HG03521 (cell line): ENCODE results near the gene EN2.

ENCODE experiments used
- ATAC-seq: cut with Tn5 transposase; IDR thresholded peaks from one replicate; pipeline ENCODE4 v1.9.1; 2021; ENCODE audit warnings: mild to moderate bottlenecking, moderate library complexity; ENCODE audit not compliant: unreplicated experiment

EN2 gene

DNA sequence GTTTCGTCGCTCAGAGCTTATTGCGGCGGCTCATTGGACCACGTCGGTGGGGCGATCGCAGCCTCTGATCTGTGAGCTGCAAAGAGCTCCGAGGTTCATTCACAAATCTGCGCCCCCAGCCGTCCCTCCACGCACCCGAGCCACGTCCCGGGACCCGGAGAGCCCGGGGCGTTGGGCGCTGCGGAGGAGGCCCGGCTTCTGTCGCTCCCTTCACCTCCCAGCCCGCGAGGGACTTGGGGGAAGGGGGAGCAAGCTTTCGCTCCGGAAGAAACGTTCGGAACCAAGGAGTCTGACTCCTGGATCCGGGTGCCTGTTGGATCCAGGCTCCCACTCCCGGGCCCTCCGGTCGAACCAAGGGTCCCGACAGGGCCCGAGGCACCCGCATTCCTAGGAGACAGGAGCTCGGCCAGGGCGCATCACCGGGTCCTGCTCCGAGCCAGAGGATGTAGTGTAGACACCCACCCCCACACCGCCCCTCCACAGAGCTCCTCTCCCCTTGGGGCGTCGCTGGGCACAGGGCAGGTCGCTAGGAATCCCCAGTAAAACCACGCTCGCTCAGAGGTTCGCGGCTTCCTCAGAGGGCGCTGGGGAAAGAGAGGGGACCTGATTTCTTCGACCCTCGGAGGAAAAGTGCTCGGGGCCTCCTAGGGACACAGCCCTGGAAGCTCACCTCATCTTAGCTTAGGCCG, 7.9 kb upstream of the EN2 start:
- no peak for ATAC-seq

DNA sequence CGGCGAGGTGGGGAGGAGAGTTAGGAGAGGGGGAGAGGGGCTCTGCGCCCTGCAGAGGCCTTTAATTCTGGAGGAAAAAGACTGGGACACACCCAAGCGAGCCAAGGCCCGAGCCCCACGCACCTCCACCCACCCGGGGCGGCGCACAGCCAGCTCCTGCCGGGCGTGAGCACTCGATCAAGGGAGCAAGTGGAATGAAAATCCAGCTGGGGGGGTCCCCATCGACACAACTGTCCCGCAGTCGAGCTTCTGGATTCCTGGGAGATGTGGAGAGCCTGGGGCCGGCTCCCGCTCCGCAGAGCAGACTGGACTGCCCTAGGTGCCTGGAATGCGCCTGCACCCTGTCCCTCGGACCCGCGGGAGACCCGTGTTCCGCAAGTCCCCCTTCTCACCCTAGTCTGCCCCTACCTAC, 7.4 kb upstream of the EN2 start:
- ATAC-seq: no peak

DNA sequence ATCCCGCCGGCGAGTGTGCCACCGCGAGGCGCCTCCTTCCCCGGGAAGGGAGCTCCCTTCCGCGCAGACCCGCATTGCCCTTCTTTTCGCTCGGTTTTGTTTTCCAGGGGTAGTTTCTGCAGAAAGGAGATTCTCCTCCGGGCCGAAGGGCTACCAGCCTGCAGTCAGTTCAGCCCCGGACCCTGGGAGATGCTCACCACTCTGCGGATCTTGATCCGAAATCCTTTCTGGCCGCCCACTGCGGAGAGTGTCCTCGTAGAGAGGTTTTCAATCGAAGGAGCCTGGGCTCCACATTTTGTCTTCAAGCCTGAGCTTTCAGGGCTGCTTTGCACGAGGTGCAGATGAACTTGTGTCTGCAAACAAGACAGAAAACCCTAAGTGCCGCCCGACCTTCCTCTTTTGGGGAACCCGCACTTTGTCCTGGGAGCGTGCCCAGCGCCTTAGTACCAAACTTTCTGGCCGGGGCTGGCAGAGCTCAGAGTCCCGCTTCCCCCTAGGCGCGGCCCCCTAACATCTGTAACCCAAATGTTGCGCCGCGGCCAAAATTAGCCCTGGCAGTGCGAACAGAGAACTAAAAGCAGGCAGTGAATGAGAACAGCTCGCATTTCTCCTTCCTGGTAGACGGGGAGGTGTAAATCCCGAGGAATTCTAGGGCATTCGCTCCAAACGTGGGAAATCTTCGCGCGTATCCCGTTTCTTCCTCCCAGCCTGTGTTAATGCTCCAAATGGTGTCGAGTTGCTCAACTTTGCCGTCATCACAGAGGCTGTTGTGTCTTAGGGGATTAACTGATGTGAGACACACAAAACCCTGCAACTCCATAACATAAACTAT, 6.7 kb upstream of the EN2 start:
- ATAC-seq: no peak

DNA sequence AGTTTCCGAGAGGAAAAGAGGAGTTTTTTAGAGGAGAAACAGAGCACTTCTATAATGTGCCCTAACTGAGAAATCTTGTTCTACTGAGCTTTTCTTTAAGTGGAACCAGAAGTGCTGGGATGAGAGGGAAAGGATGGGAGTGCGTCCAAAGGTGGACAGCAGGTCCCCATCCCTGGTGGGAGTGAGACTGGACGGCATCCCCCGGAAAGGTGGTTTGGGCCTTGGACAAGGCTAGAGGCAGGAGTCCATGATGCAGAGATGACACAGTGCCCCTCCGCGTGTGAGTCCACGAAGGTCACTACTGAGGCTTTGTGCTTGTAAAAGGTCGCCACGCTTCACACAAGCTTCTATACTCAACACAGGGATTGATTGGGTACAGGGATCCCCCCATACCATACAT, 6.1 kb upstream of the EN2 start:
- no peak for ATAC-seq

DNA sequence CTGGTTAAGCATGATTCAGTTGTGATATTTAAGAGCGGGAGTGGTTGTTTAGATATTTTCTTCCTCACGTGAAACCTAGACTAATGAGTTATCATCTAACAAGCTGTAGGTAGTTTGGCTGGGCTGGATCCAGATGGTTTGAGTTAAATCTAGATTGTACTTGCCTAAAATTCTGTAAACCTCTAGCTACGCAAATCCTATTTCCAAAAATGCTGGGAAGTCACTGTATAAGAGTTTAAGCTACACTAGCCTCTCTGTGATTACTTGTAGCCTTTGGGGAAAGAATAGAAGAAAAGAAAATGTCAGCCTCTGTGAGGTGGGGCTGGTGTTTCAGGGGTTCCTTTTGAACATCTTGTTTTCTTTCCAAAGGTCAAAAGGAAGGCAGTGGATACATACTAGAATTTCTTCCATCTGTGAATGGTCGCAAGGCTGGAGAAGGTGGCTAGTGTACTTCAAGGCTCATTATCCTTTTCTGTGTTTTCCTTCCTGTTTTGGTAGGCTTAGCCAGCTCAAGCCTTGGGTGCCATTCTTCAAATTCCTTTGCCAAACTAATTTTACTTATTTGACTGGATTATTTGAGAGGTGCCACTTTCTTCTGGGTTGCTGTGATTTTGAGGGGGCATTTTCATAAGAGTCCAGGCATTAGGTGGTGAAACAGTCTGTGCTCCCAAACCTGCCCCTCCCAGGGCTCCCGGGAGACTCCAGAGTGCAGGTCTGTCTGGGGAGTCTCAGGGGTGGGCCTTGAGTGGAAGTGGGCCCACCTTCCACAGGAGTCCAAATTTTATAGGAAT, 5.2 kb upstream of the EN2 start:
- ATAC-seq: no peak

DNA sequence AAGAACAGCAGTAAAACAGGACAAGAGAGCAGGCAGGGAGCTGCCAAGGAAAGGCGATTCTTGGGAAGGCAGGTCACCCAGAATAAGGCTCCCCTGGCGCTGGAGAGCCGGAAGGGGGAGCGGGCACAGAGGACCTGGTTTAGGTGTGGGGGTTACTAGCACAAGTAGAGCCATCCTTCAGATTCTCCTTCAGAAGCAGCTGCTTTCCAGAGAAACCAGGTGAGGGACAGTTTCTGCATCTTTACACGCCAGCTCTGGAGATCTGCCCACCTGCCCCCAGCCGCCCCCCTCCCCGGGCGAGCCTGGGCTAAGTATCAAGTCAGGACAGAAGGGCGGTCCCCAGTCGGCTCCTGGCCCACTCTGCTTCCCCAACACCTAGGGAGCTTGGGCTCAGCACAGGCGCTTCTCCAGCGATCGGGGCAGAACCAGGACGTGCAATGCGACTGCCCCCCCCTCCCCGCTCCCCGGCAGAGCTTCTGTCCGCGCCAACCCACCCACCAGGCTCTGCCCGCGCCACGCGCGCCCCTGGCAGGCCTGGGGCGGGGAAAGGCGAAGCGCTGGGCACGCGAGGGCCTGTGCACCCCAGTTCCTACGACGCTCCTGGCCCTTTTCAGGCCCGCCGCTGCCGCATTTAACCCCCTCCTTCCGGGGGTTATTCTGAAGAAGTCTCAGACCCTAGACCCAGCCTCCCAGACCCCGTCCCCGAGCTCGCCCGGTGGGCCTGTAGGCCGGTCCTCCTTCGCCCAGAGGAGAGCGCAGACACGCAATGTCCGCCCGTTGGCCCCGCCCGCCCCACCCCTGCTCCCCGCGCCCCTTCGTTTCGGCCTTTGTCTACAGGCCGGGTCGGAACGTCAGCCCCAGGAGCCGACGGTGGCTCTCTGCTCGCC, 4.4 kb upstream of the EN2 start:
- no peak for ATAC-seq

DNA sequence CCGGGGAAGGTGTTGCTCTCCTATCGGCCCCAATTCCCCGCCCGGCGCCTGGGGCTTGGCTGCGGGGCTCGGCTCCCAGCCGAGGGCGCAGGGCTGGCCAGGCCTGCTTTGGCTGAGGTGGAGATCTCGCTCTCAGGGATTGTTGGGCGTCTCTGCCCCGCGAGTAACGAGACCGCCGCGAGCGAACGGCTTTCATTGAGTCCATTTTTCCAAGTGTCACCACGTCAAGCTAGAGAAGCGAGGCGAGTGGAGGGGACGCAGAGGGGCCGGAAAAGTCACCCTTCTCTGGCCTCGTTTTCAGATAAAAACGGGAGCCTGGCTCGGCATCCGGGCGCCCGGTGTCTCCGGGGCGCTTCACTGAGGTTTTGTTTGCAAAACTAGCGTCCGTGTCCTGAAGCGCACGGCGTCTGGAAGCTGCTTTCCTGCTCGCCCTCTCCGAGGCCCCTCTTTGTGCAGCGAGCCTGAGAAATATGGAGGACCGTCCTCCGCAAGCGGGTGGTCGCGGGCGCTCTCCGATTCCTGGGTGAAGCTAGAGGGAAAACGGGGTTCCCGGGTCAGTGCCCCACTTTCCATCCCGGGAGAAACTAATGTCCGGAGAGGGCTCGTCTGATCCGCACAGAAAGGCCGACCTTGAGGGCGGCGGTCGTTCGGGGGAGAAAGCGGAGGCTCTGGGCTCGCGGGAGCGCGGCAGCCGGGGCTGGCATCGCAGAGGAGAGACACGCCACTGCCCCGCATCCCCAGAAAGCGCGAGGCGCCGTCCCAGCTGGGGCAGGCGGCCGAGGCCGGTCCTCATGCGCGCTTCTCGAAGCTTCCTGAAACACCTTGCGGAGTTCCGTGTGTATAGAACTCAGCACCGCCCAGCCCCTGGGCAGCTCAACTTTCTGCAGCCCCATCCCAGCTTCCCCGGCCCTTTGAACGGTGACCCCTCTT, 3.5 kb upstream of the EN2 start:
- no peak for ATAC-seq

DNA sequence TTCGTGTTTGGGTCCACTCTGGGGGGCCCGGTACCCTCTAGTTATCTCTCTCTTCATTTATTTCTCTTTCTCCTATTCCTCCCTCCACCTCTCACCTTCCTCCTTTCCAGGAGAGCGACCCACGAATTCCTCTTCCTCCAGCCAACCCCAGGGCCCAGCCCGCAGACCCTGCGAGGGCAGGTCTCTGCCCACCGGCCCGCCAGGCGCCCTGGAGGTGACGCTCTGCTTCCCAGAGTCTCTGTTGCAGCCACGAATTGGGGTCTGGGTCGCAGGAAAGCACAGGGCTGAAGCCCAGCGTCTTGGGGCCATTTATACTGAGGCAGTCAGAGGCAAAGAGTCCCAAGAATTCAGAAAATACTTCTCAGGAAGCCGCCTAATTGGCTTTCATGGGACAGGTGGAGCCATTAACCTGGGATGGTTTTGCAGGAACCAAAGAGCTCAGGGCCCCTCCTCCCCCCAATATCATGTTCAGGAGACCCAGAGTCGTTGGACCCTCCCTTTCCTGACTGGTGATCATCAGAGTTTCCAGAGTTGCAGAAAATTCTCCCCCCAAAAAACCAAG, 2.7 kb upstream of the EN2 start:
- ATAC-seq: no peak

DNA sequence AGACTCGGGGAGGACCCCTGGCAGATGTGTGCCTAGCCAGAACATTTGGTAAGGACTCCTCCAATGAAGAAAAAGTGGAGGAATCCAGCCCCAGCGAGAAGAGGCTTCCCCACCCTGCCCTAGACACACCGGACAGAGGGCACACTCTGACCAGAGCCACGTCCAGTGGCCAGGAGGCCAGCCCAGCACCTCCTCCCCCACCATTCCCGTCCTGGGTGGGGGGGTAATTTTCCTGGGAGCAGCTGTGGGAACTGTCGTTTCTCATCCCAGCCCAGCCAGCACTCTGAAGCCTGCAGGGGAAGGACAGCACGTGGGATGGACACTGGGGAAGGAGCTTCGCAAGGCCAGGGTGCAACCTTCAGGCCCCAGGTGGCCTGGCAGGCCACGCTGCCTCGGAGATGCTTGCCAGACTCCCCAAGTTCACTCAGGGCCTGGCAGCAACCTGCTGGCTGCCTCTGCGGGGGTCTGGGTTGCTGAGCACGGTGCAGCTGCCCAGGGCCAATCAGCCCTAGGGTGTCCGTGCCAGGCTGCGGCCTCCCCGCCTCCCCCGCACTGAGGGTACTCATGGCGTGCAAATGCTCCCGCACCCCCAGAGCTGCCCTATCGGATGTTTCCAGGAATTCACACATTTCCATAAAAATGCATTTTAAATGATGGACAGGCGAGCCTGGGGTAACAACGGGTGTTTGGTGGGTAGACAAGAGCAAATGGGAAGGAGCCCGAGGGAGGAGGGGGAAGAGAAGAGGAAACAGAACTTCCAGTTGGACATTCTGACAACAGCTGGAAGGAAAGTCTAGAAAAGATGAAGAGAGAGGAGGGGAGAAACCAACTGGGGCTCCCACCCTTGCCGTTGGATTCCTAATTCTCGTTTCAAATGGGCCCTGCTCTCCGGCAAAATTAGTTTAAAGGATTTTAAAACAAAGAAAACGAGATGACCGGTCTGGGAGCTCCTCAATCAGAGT, 1.9 kb upstream of the EN2 start:
- no peak for ATAC-seq

DNA sequence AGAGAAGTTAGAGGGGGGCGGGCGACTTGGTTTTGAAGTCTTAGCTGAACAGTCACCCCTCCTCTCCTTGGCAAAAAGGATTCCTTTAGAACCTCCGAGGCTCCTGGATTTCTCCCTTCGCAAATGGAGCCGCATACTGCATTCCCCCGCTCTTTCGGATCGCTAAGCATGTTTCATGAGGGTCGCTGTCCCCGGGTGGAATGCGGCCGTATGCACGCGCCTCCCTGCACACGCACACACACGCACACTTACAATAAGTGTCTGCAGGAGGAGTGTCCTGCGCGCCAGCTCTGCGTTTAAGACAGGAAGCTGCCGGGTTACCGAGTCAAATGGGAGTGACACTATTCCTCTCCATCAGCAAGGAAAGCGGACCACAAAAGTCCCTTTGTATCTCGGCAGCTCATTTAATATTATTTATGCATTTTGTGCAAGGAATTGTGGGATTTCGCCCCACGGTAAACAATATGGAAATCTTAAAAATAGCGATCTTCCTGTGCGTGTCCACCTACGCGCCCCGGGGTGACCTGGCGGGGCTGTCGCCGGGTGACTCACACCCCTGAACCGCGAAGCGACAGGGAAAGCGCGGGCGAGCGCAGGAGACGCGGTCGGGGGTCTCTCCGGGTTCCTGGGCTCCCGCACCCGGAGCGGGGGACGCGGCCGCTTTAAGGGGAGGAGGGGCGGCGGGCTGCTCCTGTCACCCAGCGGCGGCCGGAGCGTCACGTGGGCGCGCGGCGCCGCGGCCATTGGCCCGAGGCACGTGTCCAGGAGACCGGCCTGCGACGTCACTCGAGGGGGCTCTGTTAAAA, 988 bp upstream of the EN2 start:
- no peak for ATAC-seq

DNA sequence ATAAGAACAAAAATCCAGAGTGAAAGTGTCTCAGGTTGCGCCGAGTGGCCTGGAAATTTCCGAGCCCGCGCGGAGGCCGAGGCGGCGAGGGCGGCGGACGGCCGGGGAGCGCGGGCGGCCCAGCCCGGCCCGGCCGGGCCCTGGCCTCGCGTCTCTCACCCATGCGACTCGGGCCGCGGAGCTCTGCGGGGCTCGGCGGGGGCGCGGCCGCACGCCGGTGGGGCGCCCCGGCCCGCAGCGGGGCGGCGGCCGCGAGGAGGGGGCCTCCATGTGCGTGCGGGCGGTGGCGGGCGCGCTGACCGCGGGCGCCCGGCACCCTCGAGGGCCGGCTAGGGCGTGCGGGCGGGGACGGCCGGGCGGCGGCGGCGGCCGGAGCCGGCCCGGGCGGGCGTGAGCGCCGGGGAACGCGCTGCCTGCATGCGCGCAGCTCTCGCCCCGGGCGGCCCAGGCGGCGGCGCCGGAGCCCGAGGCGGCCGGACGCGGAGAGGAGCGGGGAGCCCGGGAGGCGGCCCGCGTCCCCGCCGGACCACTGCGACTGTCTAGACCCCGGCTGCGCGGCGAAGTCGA, 302 bp upstream of the EN2 start:
- ATAC-seq: no peak

DNA sequence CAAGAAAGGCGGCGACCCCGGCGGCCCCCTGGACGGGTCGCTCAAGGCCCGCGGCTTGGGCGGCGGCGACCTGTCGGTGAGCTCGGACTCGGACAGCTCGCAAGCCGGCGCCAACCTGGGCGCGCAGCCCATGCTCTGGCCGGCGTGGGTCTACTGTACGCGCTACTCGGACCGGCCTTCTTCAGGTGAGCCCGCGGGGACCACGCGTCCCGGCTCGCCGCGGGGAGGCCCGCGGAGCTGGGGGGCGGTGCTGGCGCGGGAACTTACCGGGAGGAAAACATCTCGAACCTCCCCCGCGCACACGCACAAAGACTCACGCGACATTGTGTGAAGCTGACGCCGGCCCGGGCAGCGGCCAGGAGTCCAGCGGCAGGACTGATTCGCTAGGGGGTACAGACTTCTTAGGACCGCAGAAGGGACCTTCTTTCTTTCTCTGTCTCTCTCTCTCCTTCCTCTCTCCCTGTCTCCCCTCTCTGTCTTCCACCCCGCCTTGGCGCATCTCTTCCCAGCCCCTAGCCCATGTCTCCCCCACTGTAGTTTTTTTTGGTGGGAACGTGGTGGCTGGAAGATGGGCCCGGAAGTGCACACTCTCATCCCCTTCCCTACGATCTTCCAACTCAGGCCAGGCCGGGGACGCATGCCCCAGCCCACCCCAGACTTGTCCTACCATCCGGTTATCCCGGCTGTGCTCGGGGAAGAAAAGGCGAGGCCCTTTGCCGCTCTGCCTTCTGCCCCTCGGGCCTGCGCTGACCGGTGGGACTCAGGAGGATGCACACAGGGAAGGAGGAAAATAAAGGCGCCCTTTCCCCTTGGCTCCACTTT, 1.2 kb downstream of the EN2 start:
- no peak for ATAC-seq

DNA sequence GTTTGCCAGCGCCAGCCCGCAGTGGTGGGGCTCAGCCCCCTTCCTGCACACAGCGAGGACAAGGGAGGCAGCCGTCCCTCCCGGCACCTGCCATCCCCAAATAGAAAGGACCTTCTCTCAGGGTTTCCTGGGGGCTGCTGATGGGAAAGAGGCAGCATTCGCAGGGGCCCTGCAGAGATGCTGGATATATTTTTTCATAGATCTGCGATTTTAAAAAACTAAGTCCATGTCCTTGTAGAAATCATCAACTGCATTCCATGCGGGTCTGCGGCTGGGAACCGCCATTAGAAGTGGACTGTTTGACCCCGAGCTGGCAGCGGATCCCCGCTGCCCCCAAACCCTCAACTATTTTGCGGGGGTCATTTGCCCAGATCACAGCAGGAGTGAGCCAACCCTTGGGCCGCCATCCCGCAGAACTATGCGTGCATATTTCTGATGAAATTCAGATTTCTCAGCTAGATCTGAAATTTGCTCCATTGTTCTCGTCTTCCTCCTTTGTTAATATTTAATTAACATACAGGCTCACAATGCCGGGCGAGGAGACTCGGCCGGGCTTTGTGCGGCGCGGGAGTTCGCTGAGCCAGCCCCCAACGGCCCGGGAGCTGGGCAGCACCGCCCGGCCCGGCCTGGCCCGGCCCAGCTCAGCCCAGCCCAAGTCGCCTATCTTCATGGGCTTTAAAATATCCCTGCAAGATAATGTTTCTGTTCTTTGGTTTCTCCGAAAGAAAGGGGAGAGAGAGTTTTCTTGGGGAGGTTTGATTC, 2.0 kb downstream of the EN2 start:
- ATAC-seq: no peak

DNA sequence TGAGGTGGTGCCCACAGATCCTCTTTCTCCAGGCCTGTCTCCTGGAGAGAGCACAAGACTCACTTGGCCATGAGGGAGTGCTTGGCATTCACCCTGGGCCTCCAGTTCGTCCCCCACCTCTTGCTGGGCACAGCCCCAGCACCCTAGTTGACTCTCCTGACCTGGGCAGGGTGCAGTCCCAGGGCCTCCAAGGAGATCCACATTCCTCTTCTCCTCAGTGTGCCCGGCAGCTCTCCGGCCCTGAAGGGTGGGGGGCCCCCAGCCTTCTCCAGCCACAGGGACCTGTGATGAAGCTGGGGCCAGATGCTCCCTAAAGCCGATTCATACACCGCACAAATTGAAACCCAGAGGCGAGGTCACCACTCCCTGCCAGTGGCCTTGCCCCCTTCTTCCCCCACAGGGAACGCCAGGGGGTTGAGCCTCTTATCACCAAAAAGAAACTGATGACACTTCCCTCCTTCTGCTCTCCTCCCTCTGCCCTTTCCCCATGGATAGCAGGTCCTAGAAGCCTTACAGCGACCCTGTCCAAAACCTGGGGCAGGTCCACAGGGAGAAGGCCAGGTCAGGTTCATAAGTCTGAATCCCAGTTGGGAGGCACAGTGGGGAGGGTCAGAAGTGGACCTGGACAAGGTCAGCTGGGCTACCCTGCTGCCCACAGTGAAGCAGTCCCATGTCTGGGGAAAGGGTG, 3.1 kb downstream of the EN2 start:
- no peak for ATAC-seq

DNA sequence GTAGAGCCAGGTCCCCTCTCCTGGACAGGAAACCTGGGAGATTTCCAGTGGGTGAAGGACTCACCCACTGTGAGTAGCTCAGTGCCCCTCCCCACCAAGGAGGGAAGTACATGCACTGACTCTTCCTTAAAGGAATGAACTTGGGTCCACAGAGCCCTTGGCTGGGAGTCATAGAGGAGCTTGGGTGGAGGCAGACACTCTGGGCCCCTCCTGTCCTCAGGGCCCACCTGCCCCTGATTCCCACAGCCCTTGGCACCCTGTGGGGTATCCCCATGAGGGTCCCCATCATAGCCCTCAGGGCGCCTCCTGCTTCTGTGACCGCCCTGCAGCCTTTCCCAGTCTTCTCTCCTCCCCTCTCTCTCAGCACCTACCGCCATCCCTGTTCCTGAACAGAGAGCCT, 3.7 kb downstream of the EN2 start:
- ATAC-seq: no peak
